Measurements from ENCODE around the gene GASK1A. TPM values are rescaled to one million over a fixed set of nuclear protein-coding genes. Genes with fewer than 3 reads are reported as not detected.

GASK1A gene
- total RNA-seq, 1 donor from 2014 or later, result 0.75 TPM

- ATAC-seq (ENCODE audit: poor library complexity) (no peak), DNase-seq (no peak)
- intact Hi-C loops (cut with DNase I), result no loop called here
Observed at GRCh38 chr3:43005981-43006380, 26.9 kb downstream of the GASK1A start.

DNA sequence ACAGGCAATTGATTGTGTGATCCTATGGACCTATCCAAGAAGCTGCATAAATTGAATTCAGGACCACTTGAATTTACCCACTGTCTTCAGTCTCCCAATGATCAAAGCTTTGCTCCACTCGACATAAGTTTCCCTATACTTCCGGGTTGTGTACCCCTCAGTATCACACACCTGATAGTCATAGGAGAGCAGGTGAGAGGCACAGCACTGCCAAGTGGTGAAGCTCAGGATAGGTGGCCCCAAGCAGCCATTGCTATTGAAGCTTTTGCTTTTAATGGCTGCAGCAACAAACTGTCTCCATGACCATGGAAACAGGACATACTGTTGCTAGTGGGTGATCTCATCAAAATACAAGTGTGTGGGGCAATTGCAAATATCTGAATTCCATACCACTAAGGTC is 27.7 kb downstream of the GASK1A start:
- intact Hi-C loops (cut with DNase I), result no loop called here
- no peak for DNase-seq
- no peak for ATAC-seq (ENCODE audit: poor library complexity)

DNA sequence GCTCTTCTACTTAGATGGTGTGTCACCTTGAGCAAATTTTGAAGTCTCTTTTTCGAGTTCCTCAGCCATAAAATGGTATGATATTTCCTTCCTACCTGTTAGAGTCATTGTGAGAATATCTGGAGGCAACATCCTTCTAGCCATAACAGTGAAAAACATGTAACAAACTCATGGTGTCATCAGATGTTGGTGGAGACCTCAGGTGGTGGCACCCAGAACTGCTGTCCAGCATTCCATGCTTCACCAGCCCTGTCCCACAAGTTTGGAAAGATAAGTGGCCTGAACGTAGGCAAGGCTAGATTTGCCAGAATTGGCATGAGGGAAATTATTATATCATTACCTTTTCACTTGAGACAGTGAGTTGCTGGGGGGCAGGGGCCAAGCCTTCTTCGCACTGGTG is 30.4 kb downstream of the GASK1A start:
- intact Hi-C loops (cut with DNase I), result no loop called here
- ATAC-seq (ENCODE audit: poor library complexity), result no peak
- no peak for DNase-seq

DNA sequence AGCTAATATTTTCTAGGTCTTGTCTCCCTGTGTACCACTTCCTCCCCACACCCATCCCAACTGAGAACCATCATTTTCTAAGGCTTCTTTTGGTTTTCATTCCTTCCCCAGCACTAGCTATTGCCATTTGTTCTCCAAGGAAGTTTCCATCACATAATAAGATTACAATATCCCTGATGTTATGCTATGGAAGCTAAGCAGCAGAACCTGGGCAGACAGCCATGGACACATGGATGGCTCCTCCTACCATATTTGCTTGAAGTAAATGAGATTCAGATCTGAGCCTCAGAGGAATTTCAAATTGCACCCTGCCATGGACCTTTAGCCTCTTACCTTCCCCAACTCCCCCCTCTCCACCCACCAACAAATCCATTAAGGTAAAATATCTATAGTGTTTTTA is 31.5 kb downstream of the GASK1A start:
- DNase-seq (no peak), ATAC-seq (ENCODE audit: poor library complexity) (no peak)
- intact Hi-C loops (cut with DNase I), result no loop called here

- ATAC-seq (ENCODE audit: poor library complexity), result no peak
- intact Hi-C loops (cut with DNase I), result no loop called here
- DNase-seq, result no peak
Observed at GRCh38 chr3:43011638-43012037, 32.5 kb downstream of the GASK1A start.

- intact Hi-C loops (cut with DNase I), result no loop called here
- DNase-seq (no peak), ATAC-seq (ENCODE audit: poor library complexity) (no peak)
Observed at GRCh38 chr3:43012174-43012573, 33.1 kb downstream of the GASK1A start.

GRCh38 chr3:43013256-43013655 is 34.1 kb downstream of the GASK1A start:
- intact Hi-C loops (cut with DNase I), result no loop called here
- no peak for ATAC-seq (ENCODE audit: poor library complexity)
- DNase-seq, result no peak

GRCh38 chr3:43013743-43014155 is 34.6 kb downstream of the GASK1A start:
- ATAC-seq (ENCODE audit: poor library complexity) (no peak), DNase-seq (no peak)
- intact Hi-C loops (cut with DNase I), result no loop called here

GRCh38 chr3:43014241-43014640 is 35.1 kb downstream of the GASK1A start:
- intact Hi-C loops (cut with DNase I), result no loop called here
- DNase-seq (no peak), ATAC-seq (ENCODE audit: poor library complexity) (no peak)

- intact Hi-C loops (cut with DNase I), result no loop called here
- DNase-seq (no peak), ATAC-seq (ENCODE audit: poor library complexity) (no peak)
Observed at GRCh38 chr3:43014956-43015355, 35.8 kb downstream of the GASK1A start.

- intact Hi-C loops (cut with DNase I), result no loop called here
Observed at GRCh38 chr3:43015572-43015971, 36.5 kb downstream of the GASK1A start.

DNA sequence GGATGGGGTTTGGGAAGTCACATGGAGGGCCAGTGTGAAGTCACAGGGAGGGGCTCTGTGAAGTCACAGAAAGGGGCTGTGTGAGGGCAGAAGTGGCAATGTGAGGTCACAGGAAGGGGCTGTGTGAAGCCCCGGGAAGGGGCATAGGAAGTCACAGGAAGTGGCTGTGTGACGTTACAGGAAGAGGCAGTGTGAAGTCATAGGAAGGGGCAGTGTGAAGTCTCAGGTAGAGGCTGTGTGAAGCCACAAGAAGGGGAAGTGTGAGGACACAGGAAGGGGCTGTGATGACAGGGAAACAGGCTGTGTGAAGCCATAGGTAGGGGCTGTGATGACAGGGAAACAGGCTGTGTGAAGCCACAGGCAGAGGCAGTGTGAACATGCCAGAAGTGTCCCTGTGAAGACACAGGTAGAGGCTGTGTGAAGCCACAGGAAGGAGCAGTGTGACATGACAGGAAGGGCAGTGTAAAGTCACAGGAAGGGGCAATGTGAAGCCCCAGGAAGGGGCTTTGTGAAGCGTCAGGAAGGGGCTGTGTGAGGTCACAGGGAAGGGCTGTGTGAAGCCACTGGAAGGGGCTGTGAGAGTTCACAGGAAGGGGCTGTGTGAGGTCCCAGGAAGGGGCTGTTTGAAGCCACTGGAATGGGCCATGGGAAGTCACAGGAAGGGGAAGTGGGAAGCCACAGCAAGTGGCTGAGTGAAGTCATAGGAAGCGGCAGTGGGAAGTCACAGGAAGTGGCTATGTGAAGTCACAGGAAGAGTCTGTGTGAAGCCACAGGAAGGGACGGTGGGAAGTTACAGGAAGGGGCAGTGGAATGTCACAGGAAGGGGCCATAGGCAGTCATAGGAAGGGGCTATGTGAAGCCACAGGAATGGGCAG is 37.1 kb downstream of the GASK1A start:
- intact Hi-C loops (cut with DNase I), result no loop called here
- no peak for DNase-seq
- ATAC-seq (ENCODE audit: poor library complexity), result no peak

More at GRCh38 chr3:43015572-43015971, 36.5 kb downstream of the GASK1A start:
- ATAC-seq (ENCODE audit: poor library complexity) (no peak), DNase-seq (no peak)

- no peak for DNase-seq
- no peak for ATAC-seq (ENCODE audit: poor library complexity)
- intact Hi-C loops (cut with DNase I), result no loop called here
Observed at GRCh38 chr3:43017004-43017403, 37.9 kb downstream of the GASK1A start.

GRCh38 chr3:43017593-43018195 is 38.6 kb downstream of the GASK1A start:
- intact Hi-C loops (cut with DNase I), result no loop called here
- no peak for ATAC-seq (ENCODE audit: poor library complexity)

GRCh38 chr3:43018246-43018645 is 39.1 kb downstream of the GASK1A start:
- intact Hi-C loops (cut with DNase I), result no loop called here
- DNase-seq (no peak), ATAC-seq (ENCODE audit: poor library complexity) (no peak)

More at GRCh38 chr3:43017593-43018195, 38.6 kb downstream of the GASK1A start:
- DNase-seq, result no peak

DNA sequence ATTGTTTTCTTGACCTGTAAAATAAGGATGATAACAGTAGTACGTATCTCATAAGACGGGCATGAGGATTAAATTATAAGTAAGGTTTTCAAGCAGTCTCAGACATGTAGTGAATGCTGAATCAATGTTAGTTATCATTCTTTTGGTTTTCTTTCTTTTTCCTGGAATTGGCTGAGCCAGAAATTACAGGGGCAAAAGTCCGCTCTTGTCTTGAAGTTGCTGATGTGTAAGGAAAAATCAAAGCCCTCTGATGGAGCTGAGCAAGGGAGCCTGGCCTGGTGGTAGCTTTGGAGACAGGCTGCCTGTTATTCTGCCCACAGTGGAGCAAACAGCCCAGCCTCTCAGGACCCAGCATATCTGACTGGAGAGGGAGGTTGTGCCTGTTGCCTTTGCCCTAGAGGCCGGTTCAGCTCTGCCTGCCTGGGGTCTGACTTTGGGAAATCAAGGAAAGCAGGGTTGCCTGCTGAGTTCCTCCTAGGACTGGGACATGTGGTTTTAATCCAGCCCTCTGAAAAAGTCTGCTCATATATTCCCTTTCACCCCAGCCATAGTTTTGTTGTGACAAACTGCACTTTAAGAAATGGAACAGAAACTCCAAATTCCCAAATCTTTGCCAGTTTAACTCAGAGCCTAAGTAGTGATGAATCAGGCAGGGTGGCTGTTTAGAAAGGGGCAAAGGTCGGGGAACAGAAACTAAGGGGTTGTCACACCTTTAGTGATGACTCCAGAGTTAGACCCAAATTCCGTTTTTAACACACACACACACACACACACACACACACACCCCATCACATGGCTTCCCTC is 40.1 kb downstream of the GASK1A start:
- DNase-seq (no peak), ATAC-seq (ENCODE audit: poor library complexity) (no peak)
- intact Hi-C loops (cut with DNase I), result no loop called here

- intact Hi-C loops (cut with DNase I), result no loop called here
- ATAC-seq (ENCODE audit: poor library complexity) (no peak), DNase-seq (no peak)
Observed at GRCh38 chr3:43019826-43020225, 40.7 kb downstream of the GASK1A start.

- DNase-seq (no peak), ATAC-seq (ENCODE audit: poor library complexity) (no peak)
- intact Hi-C loops (cut with DNase I), result no loop called here
Observed at GRCh38 chr3:43021186-43021585, 42.1 kb downstream of the GASK1A start.

DNA sequence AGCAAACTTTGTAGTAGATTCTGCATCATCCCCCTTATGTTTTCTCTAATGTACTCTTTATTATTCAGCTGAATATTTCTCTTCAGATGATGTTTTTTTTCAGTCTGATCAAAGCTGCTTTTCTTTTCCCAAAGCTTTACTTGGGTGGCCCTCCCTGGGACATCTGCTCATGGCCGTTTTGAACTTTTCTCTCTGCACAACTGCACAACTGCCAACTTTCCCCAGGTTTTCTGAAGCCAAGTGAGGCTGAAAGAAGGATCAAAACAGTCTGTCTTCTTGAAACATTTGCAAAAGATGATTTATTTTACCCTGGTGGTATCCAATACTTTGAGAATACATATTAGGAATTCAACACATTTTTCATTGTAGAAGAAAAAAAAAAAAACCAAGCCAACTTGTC is 43.0 kb downstream of the GASK1A start:
- ATAC-seq (ENCODE audit: poor library complexity) (no peak), DNase-seq (no peak)
- intact Hi-C loops (cut with DNase I), result no loop called here

- intact Hi-C loops (cut with DNase I), result no loop called here
- ATAC-seq (ENCODE audit: poor library complexity) (no peak), DNase-seq (no peak)
Observed at GRCh38 chr3:43023066-43023465, 44.0 kb downstream of the GASK1A start.

Measured in Right ventricle myocardium superior (tissue), 1 donor.